Spleen (tissue), 7 donors: ENCODE measurements around the gene C1orf174.

ENCODE experiments used
- POLR2A ChIP-seq, 3 donors: fragments of 450-650 bp; IDR thresholded peaks; one replicate each; pipeline ENCODE4 v1.5.1; 2017; ENCODE audit warnings: antibody characterized with exemption in 3 of 3, mild to moderate bottlenecking in 1 of 3
- TF ChIP-seq, protein P1 (sequence below), 11 experiments: fragments of 200-600 bp in 7 of 11; fragments of 450-650 bp in 4 of 11; sonication (generic) in 4 of 11; IDR thresholded peaks in 8 of 11; conservative IDR thresholded peaks in 3 of 11; 1 replicate in 7 of 11; 2 replicates in 4 of 11; pipeline versions ENCODE4 v1.4.0 to v1.8.0; 2016 to 2021; ENCODE audit warnings: antibody characterized with exemption in 11 of 11, inconsistent platforms in 4 of 11, mild to moderate bottlenecking in 1 of 11
- donor health status: DM: no; HTN: no; CAD: no; lungs with moderate emphysema.
- donor health status: DM: no; HTN: no; CAD: no.
- donor health status: DM: no; HTN: no; CAD: no.

- no peak for TF ChIP-seq POLR2A (IDR thresholded peaks at IDR 0.05)
- TF ChIP-seq, protein P1, sequence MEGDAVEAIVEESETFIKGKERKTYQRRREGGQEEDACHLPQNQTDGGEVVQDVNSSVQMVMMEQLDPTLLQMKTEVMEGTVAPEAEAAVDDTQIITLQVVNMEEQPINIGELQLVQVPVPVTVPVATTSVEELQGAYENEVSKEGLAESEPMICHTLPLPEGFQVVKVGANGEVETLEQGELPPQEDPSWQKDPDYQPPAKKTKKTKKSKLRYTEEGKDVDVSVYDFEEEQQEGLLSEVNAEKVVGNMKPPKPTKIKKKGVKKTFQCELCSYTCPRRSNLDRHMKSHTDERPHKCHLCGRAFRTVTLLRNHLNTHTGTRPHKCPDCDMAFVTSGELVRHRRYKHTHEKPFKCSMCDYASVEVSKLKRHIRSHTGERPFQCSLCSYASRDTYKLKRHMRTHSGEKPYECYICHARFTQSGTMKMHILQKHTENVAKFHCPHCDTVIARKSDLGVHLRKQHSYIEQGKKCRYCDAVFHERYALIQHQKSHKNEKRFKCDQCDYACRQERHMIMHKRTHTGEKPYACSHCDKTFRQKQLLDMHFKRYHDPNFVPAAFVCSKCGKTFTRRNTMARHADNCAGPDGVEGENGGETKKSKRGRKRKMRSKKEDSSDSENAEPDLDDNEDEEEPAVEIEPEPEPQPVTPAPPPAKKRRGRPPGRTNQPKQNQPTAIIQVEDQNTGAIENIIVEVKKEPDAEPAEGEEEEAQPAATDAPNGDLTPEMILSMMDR (IDR thresholded peaks at IDR 0.05 in 8 of 11, conservative IDR thresholded peaks at IDR 0.05 in 3 of 11) = no peak
Measured at GRCh38 chr1:3902571-3903091, 2.6 kb upstream of the C1orf174 start.
